DOHH2 (cell line): ENCODE results near the gene ATP5F1A.

Experiments used
- EZH2phosphoT487 ChIP-seq: fragments of 200-600 bp; sonication (generic); IDR thresholded peaks from 2 replicates; pipeline ENCODE4 v1.6.1; 2017; ENCODE audit warnings: borderline replicate concordance, mild to moderate bottlenecking, antibody characterized with exemption, low read length, moderate library complexity, mixed read lengths
- TF ChIP-seq, protein P1 (sequence below): fragments of 200-600 bp; sonication (generic); IDR thresholded peaks from one replicate; pipeline ENCODE4 v1.5.1; 2014; ENCODE audit warnings: antibody characterized with exemption, mild to moderate bottlenecking, low read depth, low read length; ENCODE audit not compliant: poor library complexity, severe bottlenecking

DNA sequence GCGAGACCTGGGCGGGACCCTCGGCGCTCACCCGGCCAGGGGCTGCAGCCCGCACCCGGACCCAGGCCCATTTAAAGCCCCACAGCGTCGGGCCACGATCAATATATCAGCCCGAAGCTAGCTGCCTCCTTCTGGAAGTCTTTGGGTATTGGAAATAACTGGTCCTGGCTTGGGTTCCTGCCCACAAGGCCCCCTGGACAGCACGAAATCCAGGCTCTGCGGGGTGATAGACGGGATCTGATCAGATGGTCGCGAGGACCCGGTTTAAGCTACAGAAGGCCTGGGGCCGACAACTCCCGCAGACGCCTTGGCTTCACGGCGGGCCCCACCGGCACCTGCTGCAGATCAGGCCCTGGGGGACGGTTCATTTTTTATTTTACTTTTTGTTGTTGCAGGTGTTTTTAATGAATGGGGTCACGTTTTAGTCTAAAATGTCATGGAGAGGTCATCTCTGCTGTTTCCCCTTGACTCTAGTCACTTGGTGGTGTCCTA is 25.7 kb downstream of the ATP5F1A start:
- TF ChIP-seq, protein P1, sequence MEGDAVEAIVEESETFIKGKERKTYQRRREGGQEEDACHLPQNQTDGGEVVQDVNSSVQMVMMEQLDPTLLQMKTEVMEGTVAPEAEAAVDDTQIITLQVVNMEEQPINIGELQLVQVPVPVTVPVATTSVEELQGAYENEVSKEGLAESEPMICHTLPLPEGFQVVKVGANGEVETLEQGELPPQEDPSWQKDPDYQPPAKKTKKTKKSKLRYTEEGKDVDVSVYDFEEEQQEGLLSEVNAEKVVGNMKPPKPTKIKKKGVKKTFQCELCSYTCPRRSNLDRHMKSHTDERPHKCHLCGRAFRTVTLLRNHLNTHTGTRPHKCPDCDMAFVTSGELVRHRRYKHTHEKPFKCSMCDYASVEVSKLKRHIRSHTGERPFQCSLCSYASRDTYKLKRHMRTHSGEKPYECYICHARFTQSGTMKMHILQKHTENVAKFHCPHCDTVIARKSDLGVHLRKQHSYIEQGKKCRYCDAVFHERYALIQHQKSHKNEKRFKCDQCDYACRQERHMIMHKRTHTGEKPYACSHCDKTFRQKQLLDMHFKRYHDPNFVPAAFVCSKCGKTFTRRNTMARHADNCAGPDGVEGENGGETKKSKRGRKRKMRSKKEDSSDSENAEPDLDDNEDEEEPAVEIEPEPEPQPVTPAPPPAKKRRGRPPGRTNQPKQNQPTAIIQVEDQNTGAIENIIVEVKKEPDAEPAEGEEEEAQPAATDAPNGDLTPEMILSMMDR, result no peak
- no peak for TF ChIP-seq EZH2phosphoT487
